GM12892 (cell line): ENCODE results near the gene ETDC.

Source experiments
- POLR2A ChIP-seq: IDR thresholded peaks from 2 replicates; pipeline ENCODE4 v1.6.1; 2011; ENCODE audit warnings: low read depth, low read length, control low read depth
- POLR2AphosphoS5 ChIP-seq: IDR thresholded peaks from 2 replicates; pipeline ENCODE4 v1.6.1; 2011; ENCODE audit warnings: low read depth, low read length, control low read depth
- TAF1 ChIP-seq: IDR thresholded peaks from 2 replicates; pipeline ENCODE4 v1.6.1; 2011; ENCODE audit warnings: low read depth, mild to moderate bottlenecking, control low read depth, low read length, borderline replicate concordance

GRCh38 chrX:135340831-135341230 lies 31.6 kb downstream of the ETDC start:
- TF ChIP-seq POLR2A: no peak
- TF ChIP-seq TAF1: no peak
- no peak for TF ChIP-seq POLR2AphosphoS5
